B cell (primary cell): ENCODE data around the gene SMOC1. TPM values are rescaled to one million over a fixed set of nuclear protein-coding genes. Genes with fewer than 3 reads are reported as not detected.

Source experiments
- ATAC-seq: fragments of 200-7000 bp; cut with Tn5 transposase; one replicate; pipeline ENCODE4 v1.10.0; 2021; ENCODE audit warnings: low read depth, mild to moderate bottlenecking, moderate number of reproducible peaks, moderate library complexity
- CTCF ChIA-PET: fragments of 350-600 bp; sonication (Branson Sonifier 250); formaldehyde crosslinking; loops from one replicate; lab custom pipeline; 2021; ENCODE audit warnings: antibody characterized with exemption, inconsistent platforms; lab: Charles Lee
- POLR2A ChIA-PET: fragments of 350-600 bp; sonication (Branson Sonifier 250); formaldehyde crosslinking; loops from one replicate; lab custom pipeline; 2021; ENCODE audit warnings: antibody characterized with exemption; lab: Charles Lee
- DNase-seq: peaks from one replicate; pipeline ENCODE4 v3.0.0; 2013
- H2AFZ ChIP-seq: 2 replicates; pipeline ENCODE4 v1.6.1; 2012; ENCODE audit warnings: mild to moderate bottlenecking, low read depth, low read length; ENCODE audit not compliant: insufficient read depth, poor library complexity, severe bottlenecking
- H3K27ac ChIP-seq, 2 donors: 1 replicate in 1 of 2; 2 replicates in 1 of 2; pipeline ENCODE4 v1.5.1; 2012 to 2013; ENCODE audit warnings: low read length in 2 of 2, mild to moderate bottlenecking in 2 of 2, moderate library complexity in 1 of 2
- H3K27me3 ChIP-seq, 4 experiments: fragments of 200-600 bp in 1 of 4; sonication (generic) in 1 of 4; replicated peaks in 1 of 4; 1 replicate in 2 of 4; 2 replicates in 2 of 4; pipeline versions ENCODE4 v1.6.1 to v1.7.0; 2013 to 2016; ENCODE audit warnings: low read length in 3 of 4, mild to moderate bottlenecking in 2 of 4, mixed read lengths in 1 of 4, moderate library complexity in 1 of 4; ENCODE audit not compliant: insufficient read depth in 4 of 4, control insufficient read depth in 3 of 4; ENCODE audit errors: control extremely low read depth in 1 of 4
- H3K36me3 ChIP-seq, 2 experiments: replicated peaks in 1 of 2; 1 replicate in 1 of 2; 2 replicates in 1 of 2; pipeline versions ENCODE4 v1.6.1 to v1.7.1; 2013; ENCODE audit warnings: low read length in 1 of 2; ENCODE audit not compliant: insufficient read depth in 2 of 2, control insufficient read depth in 1 of 2; ENCODE audit errors: control extremely low read depth in 1 of 2, extremely low read depth in 1 of 2
- H3K4me1 ChIP-seq, 2 donors: fragments of 200-600 bp in 1 of 2; sonication (generic) in 1 of 2; 1 replicate in 1 of 2; 2 replicates in 1 of 2; pipeline versions ENCODE4 v1.5.1 to v1.6.1; 2013 to 2017; ENCODE audit warnings: low read length in 2 of 2; ENCODE audit not compliant: control insufficient read depth in 2 of 2, insufficient read depth in 2 of 2
- H3K4me2 ChIP-seq: replicated peaks from 2 replicates; pipeline ENCODE3; 2012; ENCODE audit warnings: mild to moderate bottlenecking, low read depth, low read length; ENCODE audit not compliant: poor library complexity, severe bottlenecking
- H3K4me3 ChIP-seq, 5 experiments: fragments of 200-600 bp in 1 of 5; sonication (generic) in 1 of 5; 1 replicate in 3 of 5; 2 replicates in 2 of 5; pipeline versions ENCODE4 v1.5.1 to v1.7.0; 2011 to 2016; ENCODE audit warnings: low read length in 4 of 5, mild to moderate bottlenecking in 4 of 5, low read depth in 2 of 5, control low read depth in 1 of 5, moderate library complexity in 1 of 5; ENCODE audit not compliant: insufficient read depth in 1 of 5; ENCODE audit errors: control extremely low read depth in 1 of 5, extremely low read depth in 1 of 5
- H3K79me2 ChIP-seq: fragments of 200-600 bp; sonication (generic); one replicate; pipeline ENCODE4 v1.6.0; 2016; ENCODE audit warnings: low read length; ENCODE audit not compliant: control insufficient read depth, insufficient read depth
- H3K9ac ChIP-seq: fragments of 200-600 bp; sonication (generic); 2 replicates; pipeline ENCODE4 v1.6.1; 2017; ENCODE audit warnings: mild to moderate bottlenecking, low read length, moderate library complexity
- H3K9me3 ChIP-seq, 3 donors: one replicate each; pipeline versions ENCODE4 v1.6.1 to v1.7.1; 2013; ENCODE audit warnings: low read length in 2 of 3; ENCODE audit not compliant: control insufficient read depth in 2 of 3, insufficient read depth in 1 of 3; ENCODE audit errors: control extremely low read depth in 1 of 3
- H4K20me1 ChIP-seq: 2 replicates; pipeline ENCODE4 v1.6.0; 2012; ENCODE audit warnings: mild to moderate bottlenecking, low read length; ENCODE audit not compliant: insufficient read depth, control insufficient read depth, poor library complexity, severe bottlenecking
- H3K27ac Mint-ChIP-seq: one replicate; pipeline ENCODE4 v1.8.0; 2021; ENCODE audit warnings: mixed read lengths
- H3K27me3 Mint-ChIP-seq: one replicate; pipeline ENCODE4 v1.8.0; 2021; ENCODE audit warnings: mixed read lengths
- H3K4me1 Mint-ChIP-seq: one replicate; pipeline ENCODE4 v1.8.0; 2021; ENCODE audit warnings: mixed read lengths
- H3K4me3 Mint-ChIP-seq: one replicate; pipeline ENCODE4 v1.8.0; 2021; ENCODE audit warnings: mixed read lengths
- H3K9me3 Mint-ChIP-seq: one replicate; pipeline ENCODE4 v1.8.0; 2022; ENCODE audit warnings: mixed read lengths; ENCODE audit not compliant: insufficient read depth
- CTCF ChIP-seq: fragments of 200-600 bp; IDR thresholded peaks from one replicate; pipeline ENCODE4 v1.8.0; 2022; ENCODE audit warnings: antibody characterized with exemption, mild to moderate bottlenecking
- EZH2 ChIP-seq: IDR thresholded peaks from 2 replicates; pipeline ENCODE4 v1.6.1; 2012; ENCODE audit warnings: borderline replicate concordance, low read depth, mild to moderate bottlenecking, moderate library complexity, low read length; ENCODE audit not compliant: insufficient read depth, poor library complexity, severe bottlenecking
- WGBS: methylation state at CpG from one replicate; pipeline ENCODE4 v1.1.5; 2013; ENCODE audit warnings: missing lambda C conversion rate; ENCODE audit not compliant: insufficient coverage; 5-methylcytosine and 5-hydroxymethylcytosine counted together
- intact Hi-C: fragments of 100-400 bp; cut with micrococcal nuclease; formaldehyde crosslinking; loops from one replicate; pipeline ENCODE4 v1.10.0; 2022
- polyA plus RNA-seq: library from polyadenylated mRNA; depleted of rRNA; stranded (reverse); fragments of >200 nt; gene quantifications from 2 replicates; pipeline ENCODE4 v1.2.3, GENCODE V29; 2012
- total RNA-seq, 2 donors: library from RNA; stranded (reverse); fragments of 120-200 nt in 1 of 2; gene quantifications; 1 replicate in 1 of 2; 2 replicates in 1 of 2; pipeline versions ENCODE4 v1.2.3 to v1.2.4, GENCODE V29; 2013 to 2022

SMOC1 gene
- total and polyA plus RNA-seq, 2 donors (not counting 1 experiment from before 2014, with no cell fraction given), result 0.04 to 0.84 TPM

- POLR2A ChIA-PET, result no interaction called here
- no peaks in the 10 kb centered on the region for H3K36me3 ChIP-seq
- CTCF ChIA-PET, result interaction anchor here (0.6 kb wide), 1 partner anchor 179 kb away, joined by 3 read pairs; no protein-coding TSS in a partner anchor
- no peak overlapping the region for H3K9ac ChIP-seq
- intact Hi-C loops, result no loop called here
- no peaks in the 10 kb centered on the region for H4K20me1 ChIP-seq
- H3K4me3 Mint-ChIP-seq, result no peak overlapping the region
- no peaks in the 10 kb centered on the region for H3K9me3 Mint-ChIP-seq
- no peaks in the 10 kb centered on the region for H3K79me2 ChIP-seq
- no peak overlapping the region for H3K4me3 ChIP-seq
- peaks cover 0 to 8% (median 0%) of the 10 kb centered on the region in 4 experiments for H3K27me3 ChIP-seq
- no peaks in the 10 kb centered on the region for H3K9me3 ChIP-seq
- TF ChIP-seq EZH2 (no peak), CTCF (no peak)
- no peak overlapping the region for H3K27ac ChIP-seq
- H3K4me2 ChIP-seq, result no peak overlapping the region
- H3K27me3 Mint-ChIP-seq, result peaks cover 16% of the 10 kb centered on the region
- peaks cover 0 to 3% of the 10 kb centered on the region in 2 donors for H3K4me1 ChIP-seq
- DNase-seq (no peak), ATAC-seq (no peak)
- H3K4me1 Mint-ChIP-seq, result peaks cover 5% of the 10 kb centered on the region
- WGBS, result 89% methylated on average over 4 of the region's 5 CpGs
- H3K27ac Mint-ChIP-seq, result no peak overlapping the region
- no peak overlapping the region for H2AFZ ChIP-seq
Measured at GRCh38 chr14:69997849-69998248, 118.6 kb downstream of the SMOC1 start.

- peaks cover 0 to 3% of the 10 kb centered on the region in 2 donors for H3K4me1 ChIP-seq
- no peak overlapping the region for H3K4me3 ChIP-seq
- no peak for TF ChIP-seq EZH2
- no peak for TF ChIP-seq CTCF
- no peak overlapping the region for H3K27ac ChIP-seq
- intact Hi-C loops, result no loop called here
- H3K4me2 ChIP-seq, result no peak overlapping the region
- ChIA-PET CTCF (no interaction called here), POLR2A (no interaction called here)
- no peaks in the 10 kb centered on the region for H3K27me3 ChIP-seq
- no peaks in the 10 kb centered on the region for H3K79me2 ChIP-seq
- DNase-seq (no peak), ATAC-seq (no peak)
- no peak overlapping the region for H3K4me3 Mint-ChIP-seq
- no peak overlapping the region for H3K9ac ChIP-seq
- H3K9me3 Mint-ChIP-seq, result no peaks in the 10 kb centered on the region
- peaks cover 10% of the 10 kb centered on the region for H3K27me3 Mint-ChIP-seq
- H3K9me3 ChIP-seq, result no peaks in the 10 kb centered on the region
- peaks cover 5% of the 10 kb centered on the region for H3K4me1 Mint-ChIP-seq
- 96% methylated on average over 5 of the region's 10 CpGs for WGBS
- H3K36me3 ChIP-seq, result no peaks in the 10 kb centered on the region
- no peak overlapping the region for H2AFZ ChIP-seq
- H4K20me1 ChIP-seq, result no peaks in the 10 kb centered on the region
- no peak overlapping the region for H3K27ac Mint-ChIP-seq
Measured at GRCh38 chr14:69999261-69999674, 120.1 kb downstream of the SMOC1 start.
